Kidney epithelial cell (primary cell): Measurements from ENCODE around the gene PTPRF. TPM values are rescaled to one million over a fixed set of nuclear protein-coding genes. Genes with fewer than 3 reads are reported as not detected.

Experiments used
- DNase-seq: peaks from one replicate; pipeline ENCODE4 v3.0.0-alpha.2; 2010; ENCODE audit warnings: low read depth
- H3K27me3 ChIP-seq: 2 replicates; pipeline ENCODE4 v1.6.0; 2011; ENCODE audit warnings: low read length; ENCODE audit not compliant: control insufficient read depth, insufficient read depth
- H3K36me3 ChIP-seq: 2 replicates; pipeline ENCODE4 v1.5.1; 2011; ENCODE audit warnings: low read length; ENCODE audit not compliant: control insufficient read depth, insufficient read depth
- H3K4me3 ChIP-seq: 2 replicates; pipeline ENCODE4 v1.5.1; 2011; ENCODE audit warnings: low read depth, mild to moderate bottlenecking, control low read depth, low read length
- total RNA-seq: library from RNA; depleted of rRNA; stranded (reverse); fragments of >200 nt; gene quantifications from 2 replicates; pipeline ENCODE4 v1.2.3, GENCODE V29; 2015
- TF ChIP-seq, protein P1 (sequence below): IDR thresholded peaks from 2 replicates; pipeline ENCODE4 v1.5.1; 2011; ENCODE audit warnings: mild to moderate bottlenecking, moderate library complexity, low read length, control low read depth, inconsistent platforms; ENCODE audit not compliant: insufficient read depth, poor library complexity, severe bottlenecking

Gene PTPRF
- total RNA-seq, 1 donor from 2014 or later = 297 TPM

DNA sequence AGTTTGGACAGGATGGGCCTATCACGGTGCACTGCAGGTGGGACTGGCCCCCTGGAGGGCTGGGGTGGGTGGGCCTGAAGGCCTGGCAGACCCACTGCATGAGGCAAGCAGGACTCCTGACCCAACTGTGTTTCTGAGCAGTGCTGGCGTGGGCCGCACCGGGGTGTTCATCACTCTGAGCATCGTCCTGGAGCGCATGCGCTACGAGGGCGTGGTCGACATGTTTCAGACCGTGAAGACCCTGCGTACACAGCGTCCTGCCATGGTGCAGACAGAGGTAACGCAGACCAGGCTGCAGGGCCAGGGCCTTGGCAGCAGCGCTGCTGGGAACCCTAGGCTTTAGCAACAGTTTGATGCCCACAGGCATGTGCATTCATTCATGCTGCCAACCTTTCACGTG lies 90.3 kb downstream of the PTPRF start:
- DNase-seq = no peak
- TF ChIP-seq, protein P1, sequence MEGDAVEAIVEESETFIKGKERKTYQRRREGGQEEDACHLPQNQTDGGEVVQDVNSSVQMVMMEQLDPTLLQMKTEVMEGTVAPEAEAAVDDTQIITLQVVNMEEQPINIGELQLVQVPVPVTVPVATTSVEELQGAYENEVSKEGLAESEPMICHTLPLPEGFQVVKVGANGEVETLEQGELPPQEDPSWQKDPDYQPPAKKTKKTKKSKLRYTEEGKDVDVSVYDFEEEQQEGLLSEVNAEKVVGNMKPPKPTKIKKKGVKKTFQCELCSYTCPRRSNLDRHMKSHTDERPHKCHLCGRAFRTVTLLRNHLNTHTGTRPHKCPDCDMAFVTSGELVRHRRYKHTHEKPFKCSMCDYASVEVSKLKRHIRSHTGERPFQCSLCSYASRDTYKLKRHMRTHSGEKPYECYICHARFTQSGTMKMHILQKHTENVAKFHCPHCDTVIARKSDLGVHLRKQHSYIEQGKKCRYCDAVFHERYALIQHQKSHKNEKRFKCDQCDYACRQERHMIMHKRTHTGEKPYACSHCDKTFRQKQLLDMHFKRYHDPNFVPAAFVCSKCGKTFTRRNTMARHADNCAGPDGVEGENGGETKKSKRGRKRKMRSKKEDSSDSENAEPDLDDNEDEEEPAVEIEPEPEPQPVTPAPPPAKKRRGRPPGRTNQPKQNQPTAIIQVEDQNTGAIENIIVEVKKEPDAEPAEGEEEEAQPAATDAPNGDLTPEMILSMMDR = no peak
- Histone ChIP-seq H3K36me3 (peaks cover 4% of the 10 kb centered on the region), H3K4me3 (no peak overlapping the region), H3K27me3 (no peaks in the 10 kb centered on the region)

DNA sequence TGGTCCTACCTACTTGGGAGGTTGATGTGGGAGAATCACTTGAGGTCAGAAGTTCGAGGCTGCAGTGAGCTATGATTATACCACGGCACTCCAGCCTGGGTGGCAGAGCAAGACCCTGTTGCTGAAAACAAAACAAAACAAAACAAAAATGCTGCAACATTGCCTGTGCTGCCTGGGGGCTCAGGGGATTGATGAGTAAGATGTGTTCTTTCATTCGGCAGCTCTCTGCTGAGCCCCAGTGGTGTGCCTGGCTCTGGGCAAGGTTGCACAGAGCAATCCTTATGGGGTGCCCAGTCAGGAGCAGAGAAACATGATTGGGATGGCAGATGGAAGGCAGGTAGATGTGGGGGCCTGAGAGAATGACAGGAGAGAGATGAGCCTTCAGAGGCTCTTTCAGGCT lies 90.7 kb downstream of the PTPRF start:
- TF ChIP-seq, protein P1 = no peak
- peaks cover 4% of the 10 kb centered on the region for H3K36me3 ChIP-seq
- no peak for DNase-seq
- no peak overlapping the region for H3K4me3 ChIP-seq
- no peaks in the 10 kb centered on the region for H3K27me3 ChIP-seq

DNA sequence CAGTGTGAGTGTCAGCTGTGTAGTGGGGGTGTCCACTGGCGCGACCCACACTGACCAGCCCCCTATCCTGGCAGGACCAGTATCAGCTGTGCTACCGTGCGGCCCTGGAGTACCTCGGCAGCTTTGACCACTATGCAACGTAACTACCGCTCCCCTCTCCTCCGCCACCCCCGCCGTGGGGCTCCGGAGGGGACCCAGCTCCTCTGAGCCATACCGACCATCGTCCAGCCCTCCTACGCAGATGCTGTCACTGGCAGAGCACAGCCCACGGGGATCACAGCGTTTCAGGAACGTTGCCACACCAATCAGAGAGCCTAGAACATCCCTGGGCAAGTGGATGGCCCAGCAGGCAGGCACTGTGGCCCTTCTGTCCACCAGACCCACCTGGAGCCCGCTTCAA lies 91.2 kb downstream of the PTPRF start:
- Histone ChIP-seq H3K36me3 (peaks cover 4% of the 10 kb centered on the region), H3K4me3 (no peak overlapping the region), H3K27me3 (no peaks in the 10 kb centered on the region)
- TF ChIP-seq, protein P1 = no peak
- no peak for DNase-seq

DNA sequence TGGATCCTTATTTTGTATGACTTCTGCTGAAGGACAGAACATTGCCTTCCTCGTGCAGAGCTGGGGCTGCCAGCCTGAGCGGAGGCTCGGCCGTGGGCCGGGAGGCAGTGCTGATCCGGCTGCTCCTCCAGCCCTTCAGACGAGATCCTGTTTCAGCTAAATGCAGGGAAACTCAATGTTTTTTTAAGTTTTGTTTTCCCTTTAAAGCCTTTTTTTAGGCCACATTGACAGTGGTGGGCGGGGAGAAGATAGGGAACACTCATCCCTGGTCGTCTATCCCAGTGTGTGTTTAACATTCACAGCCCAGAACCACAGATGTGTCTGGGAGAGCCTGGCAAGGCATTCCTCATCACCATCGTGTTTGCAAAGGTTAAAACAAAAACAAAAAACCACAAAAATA lies 91.8 kb downstream of the PTPRF start:
- Histone ChIP-seq H3K4me3 (no peak overlapping the region), H3K27me3 (no peaks in the 10 kb centered on the region), H3K36me3 (peaks cover 4% of the 10 kb centered on the region)
- DNase-seq = no peak
- TF ChIP-seq, protein P1 = no peak

DNA sequence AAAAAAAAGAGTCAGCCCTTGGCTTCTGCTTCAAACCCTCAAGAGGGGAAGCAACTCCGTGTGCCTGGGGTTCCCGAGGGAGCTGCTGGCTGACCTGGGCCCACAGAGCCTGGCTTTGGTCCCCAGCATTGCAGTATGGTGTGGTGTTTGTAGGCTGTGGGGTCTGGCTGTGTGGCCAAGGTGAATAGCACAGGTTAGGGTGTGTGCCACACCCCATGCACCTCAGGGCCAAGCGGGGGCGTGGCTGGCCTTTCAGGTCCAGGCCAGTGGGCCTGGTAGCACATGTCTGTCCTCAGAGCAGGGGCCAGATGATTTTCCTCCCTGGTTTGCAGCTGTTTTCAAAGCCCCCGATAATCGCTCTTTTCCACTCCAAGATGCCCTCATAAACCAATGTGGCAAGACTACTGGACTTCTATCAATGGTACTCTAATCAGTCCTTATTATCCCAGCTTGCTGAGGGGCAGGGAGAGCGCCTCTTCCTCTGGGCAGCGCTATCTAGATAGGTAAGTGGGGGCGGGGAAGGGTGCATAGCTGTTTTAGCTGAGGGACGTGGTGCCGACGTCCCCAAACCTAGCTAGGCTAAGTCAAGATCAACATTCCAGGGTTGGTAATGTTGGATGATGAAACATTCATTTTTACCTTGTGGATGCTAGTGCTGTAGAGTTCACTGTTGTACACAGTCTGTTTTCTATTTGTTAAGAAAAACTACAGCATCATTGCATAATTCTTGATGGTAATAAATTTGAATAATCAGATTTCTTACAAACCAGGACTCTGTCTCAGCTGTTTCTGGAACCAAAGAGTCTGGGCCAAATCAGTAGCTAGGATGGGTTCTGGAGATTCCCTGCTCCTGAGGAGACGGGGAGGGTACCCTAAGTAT lies 92.5 kb downstream of the PTPRF start:
- TF ChIP-seq, protein P1 = no peak
- Histone ChIP-seq H3K4me3 (no peak overlapping the region), H3K36me3 (peaks cover 4% of the 10 kb centered on the region), H3K27me3 (no peaks in the 10 kb centered on the region)
- no peak for DNase-seq
